Cardiac muscle cell (in vitro differentiated cells and primary cell): ENCODE measurements around the gene SPAG16. TPM values are rescaled to one million over a fixed set of nuclear protein-coding genes. Genes with fewer than 3 reads are reported as not detected.

Experiments used
- DNase-seq, 2 donors: peaks; one replicate each; pipeline versions ENCODE4 v3.0.0 to v3.0.0-alpha.2; 2010 to 2017; ENCODE audit warnings: low read depth in 1 of 2, low spot score in 1 of 2
- H3K27ac ChIP-seq: fragments of 200-600 bp; sonication (generic); 2 replicates; pipeline ENCODE4 v1.5.1; 2016
- H3K27me3 ChIP-seq: fragments of 200-600 bp; sonication (generic); 2 replicates; pipeline ENCODE4 v1.6.0; 2016; ENCODE audit warnings: control low read depth
- H3K36me3 ChIP-seq: fragments of 200-600 bp; sonication (generic); 2 replicates; pipeline ENCODE4 v1.5.1; 2016; ENCODE audit warnings: control low read depth
- H3K4me1 ChIP-seq: fragments of 200-600 bp; sonication (generic); 2 replicates; pipeline ENCODE4 v1.8.1; 2017; ENCODE audit warnings: low read depth, mild to moderate bottlenecking, mixed run types
- H3K4me3 ChIP-seq: fragments of 200-600 bp; sonication (generic); 2 replicates; pipeline ENCODE4 v1.5.1; 2016; ENCODE audit warnings: mild to moderate bottlenecking
- H3K9me3 ChIP-seq: fragments of 200-600 bp; sonication (generic); 2 replicates; pipeline ENCODE4 v1.5.1; 2017; ENCODE audit warnings: low read depth, mild to moderate bottlenecking, control low read depth
- CTCF ChIP-seq: IDR thresholded peaks from 2 replicates; pipeline ENCODE4 v1.5.1; 2012; ENCODE audit warnings: low read depth, mild to moderate bottlenecking, low read length
- polyA plus RNA-seq: library from polyadenylated mRNA; unstranded; fragments of >200 nt; fragmentation: Nextera tagmentation; extraction: Ambion mirVana; gene quantifications from 2 replicates; pipeline ENCODE4 v1.2.1, GENCODE V29; 2016
- total RNA-seq: library from RNA; depleted of rRNA; stranded (reverse); fragments of >200 nt; gene quantifications from 2 replicates; pipeline ENCODE4 v1.2.3, GENCODE V29; 2016

SPAG16 gene
- total and polyA plus RNA-seq, 2 experiments from 2014 or later: 32.8 to 57.9 TPM

DNA sequence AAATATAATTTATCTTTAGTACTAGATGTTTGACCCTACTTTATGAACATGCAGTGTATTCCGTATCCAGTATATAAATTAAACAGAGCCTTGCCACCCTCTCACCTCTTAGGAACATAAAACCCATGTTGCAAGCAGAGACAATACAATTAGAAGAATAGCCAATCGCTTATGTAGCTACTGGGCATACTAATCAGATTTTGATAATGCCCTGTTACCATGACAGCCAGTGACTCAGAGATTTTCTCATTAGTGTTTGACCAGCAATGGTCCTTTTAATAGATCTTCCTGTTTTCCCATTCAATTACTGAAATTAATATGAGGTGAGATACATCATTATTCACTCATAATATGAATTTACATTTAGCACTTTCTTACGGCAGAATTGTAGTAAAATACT, 579.3 kb downstream of the SPAG16 start:
- Histone ChIP-seq H3K9me3 (no peaks in the 10 kb centered on the region), H3K27ac (no peak overlapping the region), H3K36me3 (no peaks in the 10 kb centered on the region), H3K4me3 (no peak overlapping the region), H3K27me3 (no peaks in the 10 kb centered on the region), H3K4me1 (peaks cover 6% of the 10 kb centered on the region)
- DNase-seq: no peak
- TF ChIP-seq CTCF: no peak

DNA sequence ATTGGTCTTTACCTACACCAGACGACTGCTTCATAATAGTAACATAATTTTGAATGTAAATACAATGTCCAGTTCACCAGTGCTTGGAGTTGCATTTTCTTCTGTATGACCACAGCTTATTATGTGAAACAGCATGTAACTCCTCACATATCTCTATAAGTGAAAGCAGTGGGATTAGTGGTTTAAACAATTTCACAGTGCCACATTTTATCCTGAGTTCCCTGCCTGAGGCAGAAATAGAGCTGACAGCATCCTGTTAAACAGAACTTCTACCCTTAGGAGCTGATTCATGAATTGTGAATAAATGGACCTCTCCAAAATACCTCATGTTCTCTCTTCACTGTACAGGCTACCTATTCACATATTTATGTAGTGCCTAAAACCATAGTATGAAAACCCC, 584.3 kb downstream of the SPAG16 start:
- no peak for DNase-seq
- Histone ChIP-seq H3K27ac (no peak overlapping the region), H3K9me3 (no peaks in the 10 kb centered on the region), H3K36me3 (no peaks in the 10 kb centered on the region), H3K4me3 (no peak overlapping the region), H3K27me3 (no peaks in the 10 kb centered on the region), H3K4me1 (no peaks in the 10 kb centered on the region)
- no peak for TF ChIP-seq CTCF

GRCh38 chr2:213885485-213885884, 601.2 kb downstream of the SPAG16 start:
- Histone ChIP-seq H3K27ac (no peak overlapping the region), H3K27me3 (no peaks in the 10 kb centered on the region), H3K36me3 (no peaks in the 10 kb centered on the region), H3K4me1 (no peaks in the 10 kb centered on the region), H3K4me3 (no peak overlapping the region), H3K9me3 (no peaks in the 10 kb centered on the region)
- no peak for TF ChIP-seq CTCF
- no peak for DNase-seq

GRCh38 chr2:213914510-213914909, 630.2 kb downstream of the SPAG16 start:
- Histone ChIP-seq H3K4me1 (peaks cover 7% of the 10 kb centered on the region), H3K9me3 (no peaks in the 10 kb centered on the region), H3K27me3 (no peaks in the 10 kb centered on the region), H3K36me3 (no peaks in the 10 kb centered on the region), H3K4me3 (no peak overlapping the region), H3K27ac (no peak overlapping the region)
- DNase-seq: no peak
- TF ChIP-seq CTCF: no peak

- DNase-seq: no peak
- no peaks in the 10 kb centered on the region for H3K9me3 ChIP-seq
- no peaks in the 10 kb centered on the region for H3K4me1 ChIP-seq
- H3K27ac ChIP-seq: no peak overlapping the region
- H3K36me3 ChIP-seq: no peaks in the 10 kb centered on the region
- H3K27me3 ChIP-seq: no peaks in the 10 kb centered on the region
- no peak for TF ChIP-seq CTCF
- no peak overlapping the region for H3K4me3 ChIP-seq
Observed at GRCh38 chr2:213920014-213920413, 635.8 kb downstream of the SPAG16 start.

DNA sequence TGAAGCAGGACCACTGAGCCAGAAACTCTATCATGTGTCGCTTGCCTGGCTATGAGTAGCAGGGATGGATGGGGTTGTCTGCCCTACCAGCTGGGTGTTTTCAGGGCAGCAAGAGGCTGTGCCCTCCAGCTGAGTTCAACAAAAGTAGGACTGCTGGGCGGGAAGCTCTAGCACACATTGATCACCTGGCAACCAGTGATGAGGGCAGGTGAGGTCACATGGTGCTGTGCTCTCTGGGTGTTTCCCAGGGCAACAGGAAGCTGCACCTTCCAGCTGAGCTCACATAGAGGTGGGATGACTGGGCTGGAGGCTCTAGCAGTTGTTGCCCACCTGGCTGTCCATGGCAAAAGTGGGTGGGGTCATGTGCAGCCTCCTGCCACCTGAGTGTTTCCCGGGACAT, 639.3 kb downstream of the SPAG16 start:
- no peak for DNase-seq
- Histone ChIP-seq H3K4me3 (no peak overlapping the region), H3K9me3 (no peaks in the 10 kb centered on the region)

More for the DNA sequence above, 639.3 kb downstream of the SPAG16 start:
- Histone ChIP-seq H3K4me1 (no peaks in the 10 kb centered on the region), H3K27ac (no peak overlapping the region), H3K36me3 (no peaks in the 10 kb centered on the region), H3K27me3 (no peaks in the 10 kb centered on the region)
- TF ChIP-seq CTCF: no peak
